HFF-Myc (cell line): ENCODE measurements around the gene LIPC.

Source experiments
- DNase-seq: peaks from one replicate; pipeline ENCODE4 v3.0.0-alpha.2; 2011; ENCODE audit warnings: low read depth; ENCODE audit errors: extremely low read depth
- H3K4me3 ChIP-seq: replicated peaks from 2 replicates; pipeline ENCODE4 v1.5.1; 2011; ENCODE audit warnings: low read depth, mild to moderate bottlenecking, control low read depth, low read length
- TF ChIP-seq, protein P1 (sequence below): IDR thresholded peaks from 2 replicates; pipeline ENCODE4 v1.5.1; 2012; ENCODE audit warnings: mild to moderate bottlenecking, low read depth, low read length, control low read depth; ENCODE audit errors: missing control alignments

The LIPC gene

DNA sequence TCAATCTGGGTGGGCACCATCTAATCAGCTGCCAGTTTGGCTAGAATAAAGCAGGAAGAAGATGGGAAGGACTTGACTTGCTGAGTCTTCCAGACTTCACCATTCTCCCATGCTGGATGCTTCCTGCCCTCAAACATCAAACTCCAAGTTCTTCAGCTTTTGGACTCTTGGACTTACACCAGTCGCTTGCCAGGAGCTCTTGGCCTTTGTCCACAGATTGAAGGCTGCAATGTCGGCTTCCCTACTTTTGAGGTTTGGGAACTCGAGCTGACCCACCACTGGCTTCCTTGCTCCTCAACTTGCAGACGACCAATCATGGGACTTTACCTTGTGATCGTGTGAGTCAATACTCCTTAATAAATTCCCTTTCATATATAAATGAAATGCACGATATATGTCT lies 8.6 kb upstream of the LIPC start:
- H3K4me3 ChIP-seq = no peak overlapping the region
- TF ChIP-seq, protein P1, sequence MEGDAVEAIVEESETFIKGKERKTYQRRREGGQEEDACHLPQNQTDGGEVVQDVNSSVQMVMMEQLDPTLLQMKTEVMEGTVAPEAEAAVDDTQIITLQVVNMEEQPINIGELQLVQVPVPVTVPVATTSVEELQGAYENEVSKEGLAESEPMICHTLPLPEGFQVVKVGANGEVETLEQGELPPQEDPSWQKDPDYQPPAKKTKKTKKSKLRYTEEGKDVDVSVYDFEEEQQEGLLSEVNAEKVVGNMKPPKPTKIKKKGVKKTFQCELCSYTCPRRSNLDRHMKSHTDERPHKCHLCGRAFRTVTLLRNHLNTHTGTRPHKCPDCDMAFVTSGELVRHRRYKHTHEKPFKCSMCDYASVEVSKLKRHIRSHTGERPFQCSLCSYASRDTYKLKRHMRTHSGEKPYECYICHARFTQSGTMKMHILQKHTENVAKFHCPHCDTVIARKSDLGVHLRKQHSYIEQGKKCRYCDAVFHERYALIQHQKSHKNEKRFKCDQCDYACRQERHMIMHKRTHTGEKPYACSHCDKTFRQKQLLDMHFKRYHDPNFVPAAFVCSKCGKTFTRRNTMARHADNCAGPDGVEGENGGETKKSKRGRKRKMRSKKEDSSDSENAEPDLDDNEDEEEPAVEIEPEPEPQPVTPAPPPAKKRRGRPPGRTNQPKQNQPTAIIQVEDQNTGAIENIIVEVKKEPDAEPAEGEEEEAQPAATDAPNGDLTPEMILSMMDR = no peak
- DNase-seq = no peak

DNA sequence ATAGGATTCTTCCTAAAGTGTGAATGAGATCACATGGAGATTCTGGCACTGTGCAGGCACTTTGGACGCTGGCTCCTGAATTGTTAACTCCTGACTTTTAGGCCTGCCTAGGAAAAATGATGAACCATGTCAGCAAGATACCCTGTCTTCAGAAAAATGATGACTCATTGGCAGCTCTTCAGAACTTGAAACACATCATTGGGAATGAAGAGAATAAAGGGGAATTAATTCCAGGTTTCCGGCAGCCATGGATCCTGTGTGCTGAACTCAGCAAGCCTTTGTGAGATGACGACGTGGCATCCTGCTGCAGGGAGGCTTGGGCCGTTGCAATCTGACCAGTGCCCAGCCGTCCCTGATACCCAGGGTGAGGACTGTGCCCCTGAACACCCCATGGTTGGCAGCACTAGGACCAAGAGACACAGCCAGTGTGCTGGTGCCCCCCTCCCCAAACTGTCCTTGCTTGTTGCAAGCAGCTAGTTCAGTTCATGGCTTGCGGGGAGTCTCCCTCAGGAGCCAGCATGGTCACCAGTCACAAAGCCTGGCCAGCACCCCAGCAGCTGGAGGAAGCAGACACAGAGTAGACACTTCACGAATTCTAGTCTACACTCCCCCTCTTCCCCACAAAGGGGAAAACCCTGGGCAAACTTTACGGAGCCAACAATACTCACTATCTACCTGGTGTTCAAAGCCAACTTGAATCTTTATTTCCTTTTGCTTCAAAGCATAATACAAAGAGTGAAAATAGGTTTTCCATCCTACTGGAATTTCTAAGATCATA lies 7.8 kb upstream of the LIPC start:
- no peak for DNase-seq
- no peak overlapping the region for H3K4me3 ChIP-seq
- TF ChIP-seq, protein P1 = no peak

DNA sequence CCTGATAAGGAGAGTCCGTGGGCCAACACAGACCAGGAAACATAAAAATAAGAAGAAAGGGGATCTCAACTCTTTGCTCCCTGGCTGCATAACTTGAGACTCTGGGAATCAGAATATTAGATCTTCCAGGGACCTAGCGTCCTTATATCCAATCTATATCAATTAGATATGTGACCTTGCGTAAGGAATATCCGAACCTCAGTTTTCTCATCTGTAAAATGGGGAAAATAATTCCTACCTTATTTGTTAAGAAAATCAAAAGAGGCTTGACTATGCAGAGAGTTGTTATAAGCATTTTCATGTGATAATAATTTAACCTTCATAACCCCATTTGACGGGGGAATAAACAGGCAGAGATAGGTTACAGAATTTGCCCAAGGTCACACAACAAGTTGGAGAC lies 7.1 kb upstream of the LIPC start:
- TF ChIP-seq, protein P1 = no peak
- DNase-seq = no peak
- no peak overlapping the region for H3K4me3 ChIP-seq

DNA sequence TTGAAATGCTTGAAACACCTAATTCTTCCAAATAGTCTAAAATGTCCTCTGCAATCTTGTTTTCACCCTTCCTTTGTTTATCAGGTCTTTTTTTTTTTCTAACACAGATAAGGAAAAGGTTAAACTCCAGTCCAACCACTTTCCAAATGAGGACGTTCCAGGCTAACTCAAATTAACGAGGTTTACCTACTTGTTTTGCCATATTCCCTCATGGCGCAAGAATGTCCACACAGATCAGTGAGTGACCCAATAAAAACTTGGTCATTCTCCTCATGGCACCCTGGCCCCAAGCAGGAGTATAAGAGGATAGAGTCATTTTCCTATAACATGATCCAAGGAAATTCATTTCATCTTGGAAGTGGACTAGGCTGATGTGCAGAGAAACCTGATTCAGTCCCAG lies 6.6 kb upstream of the LIPC start:
- no peak overlapping the region for H3K4me3 ChIP-seq
- TF ChIP-seq, protein P1 = no peak

DNA sequence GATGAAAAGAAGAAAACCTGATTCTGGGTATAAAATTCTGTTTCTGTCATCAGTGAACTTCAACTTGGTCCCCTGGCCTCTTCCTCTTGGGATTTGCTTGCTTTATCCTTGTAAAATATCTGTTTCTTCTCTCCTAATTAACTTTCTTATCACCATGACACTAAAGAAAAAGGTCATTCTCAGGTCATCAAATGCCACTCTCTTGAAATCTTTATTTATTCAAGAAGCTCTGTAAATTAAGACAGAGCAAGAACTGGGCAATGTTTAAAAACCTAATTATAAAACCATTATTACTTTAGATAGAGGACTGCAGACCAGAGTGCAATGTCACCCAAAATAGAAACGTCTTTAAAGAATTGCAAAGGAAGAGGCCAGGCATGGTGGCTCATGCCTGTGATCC lies 6.0 kb upstream of the LIPC start:
- TF ChIP-seq, protein P1 = no peak
- H3K4me3 ChIP-seq = no peak overlapping the region
- DNase-seq = no peak

More for the DNA sequence above, 6.6 kb upstream of the LIPC start:
- no peak for DNase-seq

DNA sequence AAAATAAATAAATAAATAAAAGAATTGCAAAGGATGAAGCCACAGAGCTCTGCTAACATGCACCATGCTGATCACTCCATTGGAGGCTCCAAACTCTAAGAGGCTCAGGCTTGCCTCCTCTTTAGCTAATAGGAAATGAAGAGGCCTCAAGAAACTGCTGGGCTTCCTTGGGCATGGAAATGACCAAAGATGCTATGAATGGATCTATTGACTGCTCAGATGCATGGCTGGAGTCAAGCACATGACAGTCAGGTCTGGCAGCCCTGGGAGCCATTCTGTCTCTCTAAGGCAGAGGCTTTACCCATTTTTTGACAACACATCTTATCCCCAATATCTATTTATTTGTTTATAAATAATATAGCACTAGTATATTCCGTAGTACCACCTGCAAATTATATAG lies 5.3 kb upstream of the LIPC start:
- TF ChIP-seq, protein P1 = no peak
- no peak for DNase-seq

DNA sequence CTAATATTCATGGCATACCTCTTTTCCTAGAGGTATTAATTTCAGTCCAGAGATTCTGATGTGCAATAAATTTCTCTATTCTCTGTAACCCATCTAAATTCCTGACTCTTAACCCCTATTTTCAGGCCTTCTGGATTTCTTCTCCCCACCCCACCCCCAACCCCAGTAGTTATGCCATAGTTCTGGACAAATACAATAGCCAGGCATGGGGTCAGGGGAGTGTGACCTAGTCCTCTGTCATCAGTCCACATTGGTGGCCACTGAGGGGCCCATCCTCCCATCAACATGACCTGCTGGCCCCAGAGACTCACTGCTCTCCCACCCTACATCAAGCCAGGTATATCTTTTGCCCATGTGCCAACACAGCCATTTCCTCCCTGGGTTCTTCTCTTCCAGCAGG lies 3.8 kb upstream of the LIPC start:
- TF ChIP-seq, protein P1 = no peak
- H3K4me3 ChIP-seq = no peak overlapping the region
- no peak for DNase-seq

More for the DNA sequence above, 5.3 kb upstream of the LIPC start:
- H3K4me3 ChIP-seq = no peak overlapping the region
